Epithelial cell of proximal tubule (primary cell): ENCODE results near the gene RBM14. TPM values are rescaled to one million over a fixed set of nuclear protein-coding genes. Genes with fewer than 3 reads are reported as not detected.
"Not testable (repeated sequence)": the region's sequence is repeated elsewhere in the genome, so short reads cannot be mapped to it uniquely, and the experiment has no call there.

Experiments used
- DNase-seq: peaks from one replicate; pipeline ENCODE4 v3.0.0-alpha.2; 2011; ENCODE audit warnings: low read depth
- H3K4me3 ChIP-seq: 2 replicates; pipeline ENCODE4 v1.5.1; 2011; ENCODE audit warnings: low read depth, mild to moderate bottlenecking, low read length
- CTCF ChIP-seq: conservative IDR thresholded peaks from 2 replicates; pipeline ENCODE4 v1.5.1; 2012; ENCODE audit warnings: low read depth, mild to moderate bottlenecking, low read length
- total RNA-seq: library from RNA; depleted of rRNA; stranded (reverse); fragments of >200 nt; gene quantifications from 2 replicates; pipeline ENCODE4 v1.2.3, GENCODE V29; 2015

The RBM14 gene
- total RNA-seq, 1 donor from 2014 or later, result 40.4 TPM

GRCh38 chr11:66600219-66600618 lies 16.2 kb upstream of the RBM14 start:
- no peak overlapping the region for H3K4me3 ChIP-seq
- no peak for TF ChIP-seq CTCF
- DNase-seq, result no peak

GRCh38 chr11:66600631-66601233 lies 15.7 kb upstream of the RBM14 start:
- TF ChIP-seq CTCF, result no peak
- DNase-seq, result no peak
- no peak overlapping the region for H3K4me3 ChIP-seq

- no peak for DNase-seq
- H3K4me3 ChIP-seq, result no peak overlapping the region
- TF ChIP-seq CTCF, result no peak
These were observed 13.4 kb upstream of the RBM14 start for GRCh38 chr11:66603072-66603471.

GRCh38 chr11:66604155-66604554 lies 12.3 kb upstream of the RBM14 start:
- no peak for TF ChIP-seq CTCF
- no peak for DNase-seq

GRCh38 chr11:66606608-66607007 lies 9.8 kb upstream of the RBM14 start:
- not testable (repeated sequence) for DNase-seq, H3K4me3 ChIP-seq

More at GRCh38 chr11:66604155-66604554, 12.3 kb upstream of the RBM14 start:
- no peak overlapping the region for H3K4me3 ChIP-seq

GRCh38 chr11:66607126-66607834 lies 9.2 kb upstream of the RBM14 start:
- no peak for TF ChIP-seq CTCF
- DNase-seq, result peak; percentile 37
- H3K4me3 ChIP-seq, result no peak overlapping the region

- H3K4me3 ChIP-seq, result no peak overlapping the region
- no peak for DNase-seq
- TF ChIP-seq CTCF, result no peak
These were observed 6.5 kb upstream of the RBM14 start for GRCh38 chr11:66609721-66610617.
